ENCODE measurements around the gene HMGXB4. TPM values are rescaled to one million over a fixed set of nuclear protein-coding genes. Genes with fewer than 3 reads are reported as not detected.

HMGXB4 gene
- total and polyA plus RNA-seq, 2 of the 13 experiments (the other 11 are each of a cell fraction or from before 2014, with no cell fraction given), result 13.9 to 16.3 TPM

DNA sequence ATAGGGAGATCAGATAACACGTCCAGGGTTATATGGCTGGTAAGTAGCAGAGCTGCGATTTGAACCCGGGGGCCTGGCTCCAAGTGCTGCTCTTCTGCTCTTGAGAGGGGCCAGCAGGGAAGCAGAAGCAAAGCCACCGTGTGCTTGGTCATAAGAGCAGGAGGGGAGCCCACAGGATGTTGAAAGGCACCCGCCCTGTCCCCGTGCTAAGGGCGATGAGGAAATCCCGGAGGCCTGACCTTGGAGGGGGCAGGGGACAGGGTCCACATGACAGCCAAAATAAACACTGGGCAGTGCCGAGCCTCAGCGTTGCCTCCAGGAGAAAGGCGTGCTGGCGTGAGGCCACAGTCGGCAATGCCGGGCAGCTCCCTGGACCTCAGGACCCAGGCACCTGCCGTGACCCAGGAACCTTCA lies 71.2 kb downstream of the HMGXB4 start (continued):
- TF ChIP-seq RARA (CRISPR knock-in tag; IDR thresholded peaks at IDR 0.05) (peak; percentile 96), ATAD3A (CRISPR knock-in tag; IDR thresholded peaks at IDR 0.05) (no peak), ZC3H4 (CRISPR knock-in tag; IDR thresholded peaks at IDR 0.05; ENCODE audit: borderline replicate concordance) (0 out of 2 replicates have a peak, but pooled peaks have one; percentile 50), MAF1 (CRISPR knock-in tag; IDR thresholded peaks at IDR 0.05; ENCODE audit: borderline replicate concordance) (no peak; the same call in 1 of the 2 replicates), ZNF577 (CRISPR knock-in tag; IDR thresholded peaks at IDR 0.05; ENCODE audit: borderline replicate concordance, low read depth) (no peak), ZNF225 (CRISPR knock-in tag; IDR thresholded peaks at IDR 0.05) (no peak; the same call in 1 of the 2 replicates), AKNA (CRISPR knock-in tag; IDR thresholded peaks at IDR 0.05; ENCODE audit: borderline replicate concordance) (no peak), ZNF337 (CRISPR knock-in tag; IDR thresholded peaks at IDR 0.05; ENCODE audit: borderline replicate concordance, low read depth) (peak; percentile 54; the same call in 1 of the 2 replicates), CERS6 (CRISPR knock-in tag; IDR thresholded peaks at IDR 0.05) (no peak), CBX2 (IDR thresholded peaks at IDR 0.05; ENCODE audit: low read depth, low read length) (no peak), CBX2 (CRISPR knock-in tag; IDR thresholded peaks at IDR 0.05; ENCODE audit: low read depth) (no peak), SUZ12 (IDR thresholded peaks at IDR 0.05; ENCODE audit: low read depth, low read length) (no peak), ZNF564 (CRISPR knock-in tag; IDR thresholded peaks at IDR 0.05) (peak; percentile 77; the same call in 1 of the 2 replicates), STAG1 (CRISPR knock-in tag; IDR thresholded peaks at IDR 0.05) (peak; percentile 38)
- TF ChIP-seq, protein P1, sequence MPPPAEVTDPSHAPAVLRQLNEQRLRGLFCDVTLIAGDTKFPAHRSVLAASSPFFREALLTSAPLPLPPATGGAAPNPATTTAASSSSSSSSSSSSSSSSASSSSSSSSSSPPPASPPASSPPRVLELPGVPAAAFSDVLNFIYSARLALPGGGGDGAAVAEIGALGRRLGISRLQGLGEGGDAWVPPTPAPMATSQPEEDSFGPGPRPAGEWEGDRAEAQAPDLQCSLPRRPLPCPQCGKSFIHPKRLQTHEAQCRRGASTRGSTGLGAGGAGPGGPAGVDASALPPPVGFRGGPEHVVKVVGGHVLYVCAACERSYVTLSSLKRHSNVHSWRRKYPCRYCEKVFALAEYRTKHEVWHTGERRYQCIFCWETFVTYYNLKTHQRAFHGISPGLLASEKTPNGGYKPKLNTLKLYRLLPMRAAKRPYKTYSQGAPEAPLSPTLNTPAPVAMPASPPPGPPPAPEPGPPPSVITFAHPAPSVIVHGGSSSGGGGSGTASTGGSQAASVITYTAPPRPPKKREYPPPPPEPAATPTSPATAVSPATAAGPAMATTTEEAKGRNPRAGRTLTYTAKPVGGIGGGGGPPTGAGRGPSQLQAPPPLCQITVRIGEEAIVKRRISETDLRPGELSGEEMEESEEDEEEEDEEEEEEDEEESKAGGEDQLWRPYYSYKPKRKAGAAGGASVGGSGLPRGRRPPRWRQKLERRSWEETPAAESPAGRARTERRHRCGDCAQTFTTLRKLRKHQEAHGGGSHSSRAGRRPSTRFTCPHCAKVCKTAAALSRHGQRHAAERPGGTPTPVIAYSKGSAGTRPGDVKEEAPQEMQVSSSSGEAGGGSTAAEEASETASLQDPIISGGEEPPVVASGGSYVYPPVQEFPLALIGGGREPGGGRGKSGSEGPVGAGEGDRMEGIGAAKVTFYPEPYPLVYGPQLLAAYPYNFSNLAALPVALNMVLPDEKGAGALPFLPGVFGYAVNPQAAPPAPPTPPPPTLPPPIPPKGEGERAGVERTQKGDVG (CRISPR knock-in tag; IDR thresholded peaks at IDR 0.05; ENCODE audit: borderline replicate concordance), result peak; percentile 52; the same call in 1 of the 2 replicates
- TF ChIP-seq, protein P2, sequence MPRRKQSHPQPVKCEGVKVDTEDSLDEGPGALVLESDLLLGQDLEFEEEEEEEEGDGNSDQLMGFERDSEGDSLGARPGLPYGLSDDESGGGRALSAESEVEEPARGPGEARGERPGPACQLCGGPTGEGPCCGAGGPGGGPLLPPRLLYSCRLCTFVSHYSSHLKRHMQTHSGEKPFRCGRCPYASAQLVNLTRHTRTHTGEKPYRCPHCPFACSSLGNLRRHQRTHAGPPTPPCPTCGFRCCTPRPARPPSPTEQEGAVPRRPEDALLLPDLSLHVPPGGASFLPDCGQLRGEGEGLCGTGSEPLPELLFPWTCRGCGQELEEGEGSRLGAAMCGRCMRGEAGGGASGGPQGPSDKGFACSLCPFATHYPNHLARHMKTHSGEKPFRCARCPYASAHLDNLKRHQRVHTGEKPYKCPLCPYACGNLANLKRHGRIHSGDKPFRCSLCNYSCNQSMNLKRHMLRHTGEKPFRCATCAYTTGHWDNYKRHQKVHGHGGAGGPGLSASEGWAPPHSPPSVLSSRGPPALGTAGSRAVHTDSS (CRISPR knock-in tag; conservative IDR thresholded peaks at IDR 0.05), result no peak
- TF ChIP-seq, protein P3, sequence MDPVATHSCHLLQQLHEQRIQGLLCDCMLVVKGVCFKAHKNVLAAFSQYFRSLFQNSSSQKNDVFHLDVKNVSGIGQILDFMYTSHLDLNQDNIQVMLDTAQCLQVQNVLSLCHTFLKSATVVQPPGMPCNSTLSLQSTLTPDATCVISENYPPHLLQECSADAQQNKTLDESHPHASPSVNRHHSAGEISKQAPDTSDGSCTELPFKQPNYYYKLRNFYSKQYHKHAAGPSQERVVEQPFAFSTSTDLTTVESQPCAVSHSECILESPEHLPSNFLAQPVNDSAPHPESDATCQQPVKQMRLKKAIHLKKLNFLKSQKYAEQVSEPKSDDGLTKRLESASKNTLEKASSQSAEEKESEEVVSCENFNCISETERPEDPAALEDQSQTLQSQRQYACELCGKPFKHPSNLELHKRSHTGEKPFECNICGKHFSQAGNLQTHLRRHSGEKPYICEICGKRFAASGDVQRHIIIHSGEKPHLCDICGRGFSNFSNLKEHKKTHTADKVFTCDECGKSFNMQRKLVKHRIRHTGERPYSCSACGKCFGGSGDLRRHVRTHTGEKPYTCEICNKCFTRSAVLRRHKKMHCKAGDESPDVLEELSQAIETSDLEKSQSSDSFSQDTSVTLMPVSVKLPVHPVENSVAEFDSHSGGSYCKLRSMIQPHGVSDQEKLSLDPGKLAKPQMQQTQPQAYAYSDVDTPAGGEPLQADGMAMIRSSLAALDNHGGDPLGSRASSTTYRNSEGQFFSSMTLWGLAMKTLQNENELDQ (CRISPR knock-in tag; IDR thresholded peaks at IDR 0.05; ENCODE audit: borderline replicate concordance), result 0 out of 2 replicates have a peak, but pooled peaks have one; percentile 86

Data from HepG2 (cell line).